HepG2 (cell line): ENCODE measurements around the gene VKORC1L1. TPM values are rescaled to one million over a fixed set of nuclear protein-coding genes. Genes with fewer than 3 reads are reported as not detected.

Source experiments
- ARHGAP35 ChIP-seq: sonication (generic); formaldehyde crosslinking; IDR thresholded peaks from 2 replicates; pipeline ENCODE4 v1.9.0; 2022; ENCODE audit warnings: mild to moderate bottlenecking, inconsistent platforms, moderate library complexity, missing genetic modification reagents, borderline replicate concordance
- CHCHD3 ChIP-seq: sonication (generic); formaldehyde crosslinking; IDR thresholded peaks from 2 replicates; pipeline ENCODE4 v1.8.0; 2022; ENCODE audit warnings: mild to moderate bottlenecking, missing genetic modification reagents, moderate library complexity
- ERF ChIP-seq: IDR thresholded peaks from 2 replicates; pipeline ENCODE4 v1.6.1; 2018; ENCODE audit warnings: missing biosample characterization, missing genetic modification reagents
- FOXP1 ChIP-seq, 2 experiments: fragments of 450-650 bp in 1 of 2; IDR thresholded peaks; 2 replicates each; pipeline ENCODE4 v1.6.1; 2017 to 2018; ENCODE audit warnings: antibody characterized with exemption in 1 of 2
- HCFC1 ChIP-seq: fragments of 150-350 bp; IDR thresholded peaks from 2 replicates; pipeline ENCODE4 v1.6.1; 2014; ENCODE audit warnings: low read depth, low read length
- NFYB ChIP-seq: sonication (generic); formaldehyde crosslinking; IDR thresholded peaks from 2 replicates; pipeline ENCODE4 v1.4.0; 2020; ENCODE audit warnings: missing genetic modification reagents
- RAD51 ChIP-seq: fragments of 450-650 bp; IDR thresholded peaks from 2 replicates; pipeline ENCODE4 v1.6.1; 2016; ENCODE audit warnings: borderline replicate concordance
- RFX1 ChIP-seq: fragments of 450-650 bp; IDR thresholded peaks from 2 replicates; pipeline ENCODE4 v1.6.1; 2017
- ZFP37 ChIP-seq: sonication (generic); formaldehyde crosslinking; IDR thresholded peaks from 2 replicates; pipeline ENCODE4 v1.4.0; 2020; ENCODE audit warnings: missing genetic modification reagents, borderline replicate concordance
- ZNF121 ChIP-seq: sonication (generic); formaldehyde crosslinking; IDR thresholded peaks from 2 replicates; pipeline ENCODE4 v1.5.0; 2020; ENCODE audit warnings: mild to moderate bottlenecking, missing genetic modification reagents
- ZNF367 ChIP-seq: sonication (generic); formaldehyde crosslinking; IDR thresholded peaks from 2 replicates; pipeline ENCODE4 v1.4.0; 2020; ENCODE audit warnings: missing genetic modification reagents, borderline replicate concordance
- ZNF878 ChIP-seq: sonication (generic); formaldehyde crosslinking; IDR thresholded peaks from 2 replicates; pipeline ENCODE4 v1.8.1; 2023; ENCODE audit warnings: mild to moderate bottlenecking, missing genetic modification reagents, moderate library complexity
- polyA plus RNA-seq, 8 experiments: library from polyadenylated mRNA; depleted of rRNA in 3 of 8; stranded (reverse) in 7 of 8; unstranded in 1 of 8; fragments of >200 nt; fragmentation: Illumina TruSeq in 4 of 8; extraction: Trizol in 4 of 8; gene quantifications; 2 replicates each; pipeline versions ENCODE4 v1.2.1 to v1.2.3, GENCODE V29; 2011 to 2016; ENCODE audit warnings: low read depth in 4 of 8, missing spikeins in 1 of 8, mixed read lengths in 1 of 8; ENCODE audit not compliant: insufficient read depth in 1 of 8
- total RNA-seq, 5 experiments: library from RNA; depleted of rRNA; stranded (reverse); fragments of >200 nt; fragmentation: Illumina TruSeq; extraction: Trizol; gene quantifications; 2 replicates each; pipeline ENCODE4 v1.2.3, GENCODE V29; 2016; ENCODE audit warnings: low read depth in 1 of 5
- TF ChIP-seq, protein P1 (sequence below): sonication (generic); formaldehyde crosslinking; IDR thresholded peaks from 2 replicates; pipeline ENCODE4 v1.4.0; 2020; ENCODE audit warnings: missing genetic modification reagents
- TF ChIP-seq, protein P2 (sequence below): sonication (generic); formaldehyde crosslinking; IDR thresholded peaks from 2 replicates; pipeline ENCODE4 v1.4.0; 2020; ENCODE audit warnings: mild to moderate bottlenecking, missing genetic modification reagents
- TF ChIP-seq, protein P3 (sequence below): sonication (generic); formaldehyde crosslinking; IDR thresholded peaks from 2 replicates; pipeline ENCODE4 v1.5.0; 2020; ENCODE audit warnings: missing genetic modification reagents
- TF ChIP-seq, protein P4 (sequence below): sonication (generic); formaldehyde crosslinking; IDR thresholded peaks from 2 replicates; pipeline ENCODE4 v1.5.0; 2020; ENCODE audit warnings: mild to moderate bottlenecking, missing genetic modification reagents, borderline replicate concordance
- TF ChIP-seq, protein P5 (sequence below): sonication (generic); formaldehyde crosslinking; IDR thresholded peaks from 2 replicates; pipeline ENCODE4 v1.9.0; 2021; ENCODE audit warnings: missing genetic modification reagents, mild to moderate bottlenecking, borderline replicate concordance
- TF ChIP-seq, protein P6 (sequence below): sonication (generic); formaldehyde crosslinking; IDR thresholded peaks from 2 replicates; pipeline ENCODE4 v1.4.0; 2020; ENCODE audit warnings: low read depth, mild to moderate bottlenecking, missing genetic modification reagents

The VKORC1L1 gene
- total and polyA plus RNA-seq, 2 of the 13 experiments (the other 11 are each of a cell fraction or from before 2014, with no cell fraction given), result 13.9 to 16.5 TPM

DNA sequence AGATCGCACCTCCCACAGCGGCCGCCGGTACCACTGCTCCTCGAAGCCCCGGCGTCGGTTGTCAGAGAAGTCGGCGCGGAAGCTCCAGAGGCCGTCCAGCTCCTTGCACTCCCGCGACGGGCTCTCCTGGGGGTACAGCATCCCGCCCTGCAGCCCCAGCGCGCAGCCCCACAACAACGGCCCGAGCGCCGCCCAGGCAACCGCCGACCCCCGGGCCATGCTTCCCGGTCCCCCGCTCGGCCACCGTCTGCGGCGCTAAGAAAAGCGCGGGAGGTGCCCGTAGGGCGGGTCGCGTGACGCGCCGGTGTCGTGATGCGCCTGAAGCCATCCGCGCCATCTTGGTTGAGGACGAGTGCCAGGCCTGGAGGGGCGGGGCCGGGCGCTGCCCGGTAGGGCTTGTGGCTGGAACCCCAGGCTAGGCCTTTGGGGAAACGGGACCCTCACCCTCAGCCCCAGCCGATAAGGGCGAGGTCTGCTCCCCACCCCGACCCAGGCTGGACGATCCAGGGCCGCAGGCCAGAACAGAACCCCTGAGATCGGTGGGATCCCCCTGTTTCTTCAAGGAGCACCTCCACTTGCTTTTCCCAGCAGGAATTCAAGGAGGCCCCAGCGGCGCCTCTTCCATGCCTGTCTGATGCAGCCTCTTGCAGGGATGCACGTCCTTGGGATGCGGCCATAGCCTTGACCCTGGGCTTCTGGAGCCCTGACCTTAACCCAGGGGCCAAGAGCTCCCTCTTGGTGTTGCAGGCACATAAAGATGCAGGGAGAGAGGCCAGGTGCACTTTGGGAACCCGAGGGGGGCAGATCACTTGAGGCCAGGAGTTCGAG, 109.3 kb downstream of the VKORC1L1 start, which contains the start of gene GUSB (continued):
- TF ChIP-seq, protein P1, sequence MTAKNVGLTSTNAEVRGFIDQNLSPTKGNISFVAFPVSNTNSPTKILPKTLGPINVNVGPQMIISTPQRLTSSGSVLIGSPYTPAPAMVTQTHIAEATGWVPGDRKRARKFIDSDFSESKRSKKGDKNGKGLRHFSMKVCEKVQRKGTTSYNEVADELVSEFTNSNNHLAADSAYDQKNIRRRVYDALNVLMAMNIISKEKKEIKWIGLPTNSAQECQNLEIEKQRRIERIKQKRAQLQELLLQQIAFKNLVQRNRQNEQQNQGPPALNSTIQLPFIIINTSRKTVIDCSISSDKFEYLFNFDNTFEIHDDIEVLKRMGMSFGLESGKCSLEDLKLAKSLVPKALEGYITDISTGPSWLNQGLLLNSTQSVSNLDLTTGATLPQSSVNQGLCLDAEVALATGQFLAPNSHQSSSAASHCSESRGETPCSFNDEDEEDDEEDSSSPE, result peak; percentile 99
- TF ChIP-seq, protein P2, sequence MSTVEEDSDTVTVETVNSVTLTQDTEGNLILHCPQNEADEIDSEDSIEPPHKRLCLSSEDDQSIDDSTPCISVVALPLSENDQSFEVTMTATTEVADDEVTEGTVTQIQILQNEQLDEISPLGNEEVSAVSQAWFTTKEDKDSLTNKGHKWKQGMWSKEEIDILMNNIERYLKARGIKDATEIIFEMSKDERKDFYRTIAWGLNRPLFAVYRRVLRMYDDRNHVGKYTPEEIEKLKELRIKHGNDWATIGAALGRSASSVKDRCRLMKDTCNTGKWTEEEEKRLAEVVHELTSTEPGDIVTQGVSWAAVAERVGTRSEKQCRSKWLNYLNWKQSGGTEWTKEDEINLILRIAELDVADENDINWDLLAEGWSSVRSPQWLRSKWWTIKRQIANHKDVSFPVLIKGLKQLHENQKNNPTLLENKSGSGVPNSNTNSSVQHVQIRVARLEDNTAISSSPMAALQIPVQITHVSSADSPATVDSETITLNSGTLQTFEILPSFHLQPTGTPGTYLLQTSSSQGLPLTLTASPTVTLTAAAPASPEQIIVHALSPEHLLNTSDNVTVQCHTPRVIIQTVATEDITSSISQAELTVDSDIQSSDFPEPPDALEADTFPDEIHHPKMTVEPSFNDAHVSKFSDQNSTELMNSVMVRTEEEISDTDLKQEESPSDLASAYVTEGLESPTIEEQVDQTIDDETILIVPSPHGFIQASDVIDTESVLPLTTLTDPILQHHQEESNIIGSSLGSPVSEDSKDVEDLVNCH (CRISPR knock-in tag), result 0 out of 2 replicates have a peak, but pooled peaks have one; percentile 39
- TF ChIP-seq, protein P3, sequence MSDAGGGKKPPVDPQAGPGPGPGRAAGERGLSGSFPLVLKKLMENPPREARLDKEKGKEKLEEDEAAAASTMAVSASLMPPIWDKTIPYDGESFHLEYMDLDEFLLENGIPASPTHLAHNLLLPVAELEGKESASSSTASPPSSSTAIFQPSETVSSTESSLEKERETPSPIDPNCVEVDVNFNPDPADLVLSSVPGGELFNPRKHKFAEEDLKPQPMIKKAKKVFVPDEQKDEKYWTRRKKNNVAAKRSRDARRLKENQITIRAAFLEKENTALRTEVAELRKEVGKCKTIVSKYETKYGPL (CRISPR knock-in tag), result peak; percentile 42; the same call in 1 of the 2 replicates
- TF ChIP-seq ZNF121 (CRISPR knock-in tag) (peak; percentile 74), ZFP37 (CRISPR knock-in tag) (peak; percentile 75), NFYB (CRISPR knock-in tag) (peak; percentile 52), RFX1 (no peak), HCFC1 (peak; percentile 87), ZNF878 (CRISPR knock-in tag) (0 out of 2 replicates have a peak, but pooled peaks have one; percentile 61), ARHGAP35 (CRISPR knock-in tag) (peak; percentile 95), ZNF367 (CRISPR knock-in tag) (peak; percentile 94; the same call in 1 of the 2 replicates), CHCHD3 (CRISPR knock-in tag) (peak; percentile 92), FOXP1 (IDR thresholded peaks at IDR 0.05) (no peak), FOXP1 (CRISPR knock-in tag; IDR thresholded peaks at IDR 0.05) (peak; percentile 38), ERF (peak; percentile 98), RAD51 (no peak)
- TF ChIP-seq, protein P4, sequence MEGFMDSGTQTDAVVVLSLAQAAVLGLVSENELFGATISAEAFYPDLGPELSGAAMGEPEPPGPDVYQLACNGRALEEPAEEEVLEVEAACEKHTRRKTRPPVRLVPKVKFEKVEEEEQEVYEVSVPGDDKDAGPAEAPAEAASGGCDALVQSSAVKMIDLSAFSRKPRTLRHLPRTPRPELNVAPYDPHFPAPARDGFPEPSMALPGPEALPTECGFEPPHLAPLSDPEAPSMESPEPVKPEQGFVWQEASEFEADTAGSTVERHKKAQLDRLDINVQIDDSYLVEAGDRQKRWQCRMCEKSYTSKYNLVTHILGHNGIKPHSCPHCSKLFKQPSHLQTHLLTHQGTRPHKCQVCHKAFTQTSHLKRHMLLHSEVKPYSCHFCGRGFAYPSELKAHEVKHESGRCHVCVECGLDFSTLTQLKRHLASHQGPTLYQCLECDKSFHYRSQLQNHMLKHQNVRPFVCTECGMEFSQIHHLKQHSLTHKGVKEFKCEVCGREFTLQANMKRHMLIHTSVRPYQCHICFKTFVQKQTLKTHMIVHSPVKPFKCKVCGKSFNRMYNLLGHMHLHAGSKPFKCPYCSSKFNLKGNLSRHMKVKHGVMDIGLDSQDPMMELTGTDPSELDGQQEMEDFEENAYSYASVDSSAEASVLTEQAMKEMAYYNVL, result peak; percentile 43; the same call in 1 of the 2 replicates
- TF ChIP-seq, protein P5, sequence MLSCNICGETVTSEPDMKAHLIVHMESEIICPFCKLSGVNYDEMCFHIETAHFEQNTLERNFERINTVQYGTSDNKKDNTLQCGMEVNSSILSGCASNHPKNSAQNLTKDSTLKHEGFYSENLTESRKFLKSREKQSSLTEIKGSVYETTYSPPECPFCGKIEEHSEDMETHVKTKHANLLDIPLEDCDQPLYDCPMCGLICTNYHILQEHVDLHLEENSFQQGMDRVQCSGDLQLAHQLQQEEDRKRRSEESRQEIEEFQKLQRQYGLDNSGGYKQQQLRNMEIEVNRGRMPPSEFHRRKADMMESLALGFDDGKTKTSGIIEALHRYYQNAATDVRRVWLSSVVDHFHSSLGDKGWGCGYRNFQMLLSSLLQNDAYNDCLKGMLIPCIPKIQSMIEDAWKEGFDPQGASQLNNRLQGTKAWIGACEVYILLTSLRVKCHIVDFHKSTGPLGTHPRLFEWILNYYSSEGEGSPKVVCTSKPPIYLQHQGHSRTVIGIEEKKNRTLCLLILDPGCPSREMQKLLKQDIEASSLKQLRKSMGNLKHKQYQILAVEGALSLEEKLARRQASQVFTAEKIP, result no peak
- TF ChIP-seq, protein P6, sequence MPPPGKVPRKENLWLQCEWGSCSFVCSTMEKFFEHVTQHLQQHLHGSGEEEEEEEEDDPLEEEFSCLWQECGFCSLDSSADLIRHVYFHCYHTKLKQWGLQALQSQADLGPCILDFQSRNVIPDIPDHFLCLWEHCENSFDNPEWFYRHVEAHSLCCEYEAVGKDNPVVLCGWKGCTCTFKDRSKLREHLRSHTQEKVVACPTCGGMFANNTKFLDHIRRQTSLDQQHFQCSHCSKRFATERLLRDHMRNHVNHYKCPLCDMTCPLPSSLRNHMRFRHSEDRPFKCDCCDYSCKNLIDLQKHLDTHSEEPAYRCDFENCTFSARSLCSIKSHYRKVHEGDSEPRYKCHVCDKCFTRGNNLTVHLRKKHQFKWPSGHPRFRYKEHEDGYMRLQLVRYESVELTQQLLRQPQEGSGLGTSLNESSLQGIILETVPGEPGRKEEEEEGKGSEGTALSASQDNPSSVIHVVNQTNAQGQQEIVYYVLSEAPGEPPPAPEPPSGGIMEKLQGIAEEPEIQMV, result peak; percentile 82; the same call in 1 of the 2 replicates
